GM12872 (cell line): ENCODE measurements around the gene AK4.

Experiments
- CTCF ChIP-seq: IDR thresholded peaks from 3 replicates; pipeline ENCODE4 v1.5.1; 2011; ENCODE audit warnings: low read depth, mild to moderate bottlenecking, low read length, moderate library complexity; ENCODE audit not compliant: insufficient read depth

The AK4 gene

GRCh38 chr1:65157546-65157941 is 9.5 kb downstream of the AK4 start:
- TF ChIP-seq CTCF: no peak

GRCh38 chr1:65159801-65160523 is 12.0 kb downstream of the AK4 start:
- no peak for TF ChIP-seq CTCF

- TF ChIP-seq CTCF: no peak
These were observed 15.3 kb downstream of the AK4 start for GRCh38 chr1:65163201-65163805.

GRCh38 chr1:65164633-65165032 is 16.6 kb downstream of the AK4 start:
- no peak for TF ChIP-seq CTCF

GRCh38 chr1:65165269-65165993 is 17.4 kb downstream of the AK4 start:
- no peak for TF ChIP-seq CTCF

GRCh38 chr1:65166572-65167305 is 18.7 kb downstream of the AK4 start:
- TF ChIP-seq CTCF: no peak
